IgD-negative memory B cell (primary cell): ENCODE results near the gene SMPD3. TPM values are rescaled to one million over a fixed set of nuclear protein-coding genes. Genes with fewer than 3 reads are reported as not detected.

Experiments
- H3K27ac Mint-ChIP-seq, 3 donors: one replicate each; pipeline ENCODE4 v1.8.0; 2020 to 2022; ENCODE audit warnings: mild to moderate bottlenecking in 3 of 3, mixed read lengths in 3 of 3, moderate library complexity in 1 of 3
- H3K27me3 Mint-ChIP-seq: one replicate; pipeline ENCODE4 v1.8.0; 2021; ENCODE audit warnings: mixed read lengths
- H3K36me3 Mint-ChIP-seq: one replicate; pipeline ENCODE4 v1.8.0; 2020; ENCODE audit warnings: mild to moderate bottlenecking, mixed read lengths
- H3K4me1 Mint-ChIP-seq, 3 donors: one replicate each; pipeline ENCODE4 v1.8.0; 2020 to 2022; ENCODE audit warnings: mixed read lengths in 3 of 3, mild to moderate bottlenecking in 1 of 3
- H3K4me3 Mint-ChIP-seq, 4 donors: one replicate each; pipeline ENCODE4 v1.8.0; 2020 to 2022; ENCODE audit warnings: mild to moderate bottlenecking in 4 of 4, mixed read lengths in 4 of 4, moderate library complexity in 3 of 4
- H3K9me3 Mint-ChIP-seq, 3 donors: one replicate each; pipeline ENCODE4 v1.8.0; 2020 to 2021; ENCODE audit warnings: mixed read lengths in 3 of 3, mild to moderate bottlenecking in 1 of 3
- polyA plus RNA-seq: library from polyadenylated mRNA; unstranded; fragments of 300-500 nt; fragmentation: Illumina TruSeq; gene quantifications from one replicate; pipeline ENCODE4 v1.2.3, GENCODE V29; 2021

The SMPD3 gene
- polyA plus RNA-seq, 1 donor from 2014 or later: 9.7 TPM

- H3K9me3 Mint-ChIP-seq: no peaks in the 10 kb centered on the region
Observed at GRCh38 chr16:68480084-68480995, 32.0 kb upstream of the SMPD3 start.

GRCh38 chr16:68479271-68479670, 31.0 kb upstream of the SMPD3 start:
- Mint-ChIP-seq H3K27ac (no peak overlapping the region), H3K4me3 (peak overlapping the region in 1 of 4 donors; percentile 80), H3K9me3 (no peaks in the 10 kb centered on the region), H3K4me1 (peaks cover 0 to 3% (median 1%) of the 10 kb centered on the region in 3 donors), H3K27me3 (peaks cover 3% of the 10 kb centered on the region), H3K36me3 (no peaks in the 10 kb centered on the region)

More at GRCh38 chr16:68480084-68480995, 32.0 kb upstream of the SMPD3 start:
- H3K36me3 Mint-ChIP-seq: no peaks in the 10 kb centered on the region
- no peak overlapping the region for H3K4me3 Mint-ChIP-seq
- no peak overlapping the region for H3K27ac Mint-ChIP-seq
- peaks cover 3% of the 10 kb centered on the region for H3K27me3 Mint-ChIP-seq
- H3K4me1 Mint-ChIP-seq: peaks cover 0 to 3% (median 1%) of the 10 kb centered on the region in 3 donors

GRCh38 chr16:68478526-68479250, 30.4 kb upstream of the SMPD3 start:
- Mint-ChIP-seq H3K4me3 (peak overlapping the region in 1 of 4 donors; percentile 49), H3K9me3 (no peaks in the 10 kb centered on the region), H3K27ac (no peak overlapping the region), H3K4me1 (peaks cover 0 to 4% (median 3%) of the 10 kb centered on the region in 3 donors), H3K27me3 (peaks cover 3% of the 10 kb centered on the region), H3K36me3 (no peaks in the 10 kb centered on the region)

- H3K4me3 Mint-ChIP-seq: no peak overlapping the region
- no peaks in the 10 kb centered on the region for H3K36me3 Mint-ChIP-seq
- no peaks in the 10 kb centered on the region for H3K9me3 Mint-ChIP-seq
- no peaks in the 10 kb centered on the region for H3K27me3 Mint-ChIP-seq
- H3K27ac Mint-ChIP-seq: no peak overlapping the region
- peaks cover 8 to 21% (median 18%) of the 10 kb centered on the region in 3 donors for H3K4me1 Mint-ChIP-seq
Observed at GRCh38 chr16:68475071-68475470, 26.8 kb upstream of the SMPD3 start.

- Mint-ChIP-seq H3K27ac (no peak overlapping the region), H3K27me3 (no peaks in the 10 kb centered on the region), H3K36me3 (no peaks in the 10 kb centered on the region), H3K4me1 (peaks cover 15 to 33% (median 28%) of the 10 kb centered on the region in 3 donors), H3K9me3 (no peaks in the 10 kb centered on the region), H3K4me3 (peak overlapping the region in 1 of 4 donors; percentile 48)
Observed at GRCh38 chr16:68473358-68474070, 25.2 kb upstream of the SMPD3 start.

GRCh38 chr16:68472581-68472980, 24.3 kb upstream of the SMPD3 start:
- Mint-ChIP-seq H3K4me3 (no peak overlapping the region), H3K9me3 (no peaks in the 10 kb centered on the region), H3K27me3 (no peaks in the 10 kb centered on the region), H3K4me1 (peaks cover 22 to 40% (median 35%) of the 10 kb centered on the region in 3 donors), H3K36me3 (no peaks in the 10 kb centered on the region), H3K27ac (peak overlapping the region in 1 of 3 donors; percentile 78)

GRCh38 chr16:68470461-68471150, 22.3 kb upstream of the SMPD3 start:
- H3K36me3 Mint-ChIP-seq: no peaks in the 10 kb centered on the region
- no peaks in the 10 kb centered on the region for H3K9me3 Mint-ChIP-seq
- peak overlapping the region; percentile 80 to 94 (median 89) for H3K4me3 Mint-ChIP-seq
- H3K27ac Mint-ChIP-seq: peak overlapping the region; percentile 88 to 95 (median 90)
- H3K27me3 Mint-ChIP-seq: no peaks in the 10 kb centered on the region
- H3K4me1 Mint-ChIP-seq: peaks cover 27 to 51% (median 49%) of the 10 kb centered on the region in 3 donors

- Mint-ChIP-seq H3K27me3 (no peaks in the 10 kb centered on the region), H3K9me3 (no peaks in the 10 kb centered on the region), H3K36me3 (no peaks in the 10 kb centered on the region), H3K27ac (peak overlapping the region; percentile 88 to 95 (median 90)), H3K4me1 (peaks cover 27 to 51% (median 49%) of the 10 kb centered on the region in 3 donors), H3K4me3 (peak overlapping the region; percentile 80 to 94 (median 89))
Observed at GRCh38 chr16:68469796-68470460, 21.6 kb upstream of the SMPD3 start.

GRCh38 chr16:68468842-68469241, 20.5 kb upstream of the SMPD3 start:
- H3K4me1 Mint-ChIP-seq: peaks cover 27 to 50% (median 49%) of the 10 kb centered on the region in 3 donors
- H3K4me3 Mint-ChIP-seq: no peak overlapping the region
- H3K9me3 Mint-ChIP-seq: peaks cover 0 to 1% (median 0%) of the 10 kb centered on the region in 3 donors
- peaks cover 2% of the 10 kb centered on the region for H3K36me3 Mint-ChIP-seq
- H3K27ac Mint-ChIP-seq: peak overlapping the region in 2 of 3 donors; percentile 11 to 23
- H3K27me3 Mint-ChIP-seq: peaks cover under 1% of the 10 kb centered on the region

- H3K4me1 Mint-ChIP-seq: peaks cover 27 to 42% (median 42%) of the 10 kb centered on the region in 3 donors
- H3K9me3 Mint-ChIP-seq: peaks cover 0 to 7% (median 6%) of the 10 kb centered on the region in 3 donors
- H3K27me3 Mint-ChIP-seq: peaks cover 2% of the 10 kb centered on the region
- peaks cover 2% of the 10 kb centered on the region for H3K36me3 Mint-ChIP-seq
- H3K4me3 Mint-ChIP-seq: no peak overlapping the region
- peak overlapping the region in 1 of 3 donors; percentile 8 for H3K27ac Mint-ChIP-seq
Observed at GRCh38 chr16:68466174-68466573, 17.9 kb upstream of the SMPD3 start.

- no peak overlapping the region for H3K27ac Mint-ChIP-seq
- peaks cover 2% of the 10 kb centered on the region for H3K36me3 Mint-ChIP-seq
- H3K27me3 Mint-ChIP-seq: peaks cover 8% of the 10 kb centered on the region
- H3K9me3 Mint-ChIP-seq: peaks cover 0 to 7% (median 6%) of the 10 kb centered on the region in 3 donors
- peaks cover 13 to 22% (median 21%) of the 10 kb centered on the region in 3 donors for H3K4me1 Mint-ChIP-seq
- H3K4me3 Mint-ChIP-seq: no peak overlapping the region
Observed at GRCh38 chr16:68463904-68464303, 15.6 kb upstream of the SMPD3 start.

- no peak overlapping the region for H3K4me3 Mint-ChIP-seq
- no peaks in the 10 kb centered on the region for H3K4me1 Mint-ChIP-seq
- peaks cover 2% of the 10 kb centered on the region for H3K36me3 Mint-ChIP-seq
- peaks cover 14% of the 10 kb centered on the region for H3K27me3 Mint-ChIP-seq
- peaks cover 0 to 7% (median 6%) of the 10 kb centered on the region in 3 donors for H3K9me3 Mint-ChIP-seq
- H3K27ac Mint-ChIP-seq: no peak overlapping the region
Observed at GRCh38 chr16:68460067-68460466, 11.8 kb upstream of the SMPD3 start.

- Mint-ChIP-seq H3K4me1 (no peaks in the 10 kb centered on the region), H3K27me3 (peaks cover 14% of the 10 kb centered on the region), H3K9me3 (peaks cover 0 to 7% (median 6%) of the 10 kb centered on the region in 3 donors), H3K36me3 (peaks cover 2% of the 10 kb centered on the region), H3K4me3 (no peak overlapping the region), H3K27ac (no peak overlapping the region)
Observed at GRCh38 chr16:68459457-68459856, 11.1 kb upstream of the SMPD3 start.
